Tibial artery (tissue), 4 donors: ENCODE results near the gene EIF4EBP2.

Source experiments
- DNase-seq, 2 donors: peaks; one replicate each; pipeline ENCODE4 v3.0.0-alpha.2; 2019
- H3K27ac ChIP-seq, 2 donors: fragments of 200-600 bp; sonication (generic) in 1 of 2; 1 replicate in 1 of 2; 2 replicates in 1 of 2; pipeline ENCODE4 v1.5.1; 2018 to 2019; ENCODE audit warnings: mild to moderate bottlenecking in 1 of 2
- H3K27me3 ChIP-seq, 2 donors: fragments of 200-600 bp; sonication (generic) in 1 of 2; one replicate each; pipeline versions ENCODE4 v1.5.1 to v1.6.0; 2016 to 2019
- H3K36me3 ChIP-seq, 3 donors: fragments of 200-600 bp; sonication (generic) in 2 of 3; one replicate each; pipeline ENCODE4 v1.5.1; 2016 to 2019; ENCODE audit warnings: mild to moderate bottlenecking in 2 of 3
- H3K4me1 ChIP-seq, 4 donors: fragments of 200-600 bp; sonication (generic) in 2 of 4; 1 replicate in 3 of 4; 2 replicates in 1 of 4; pipeline ENCODE4 v1.5.1; 2016 to 2019
- H3K4me3 ChIP-seq, 2 donors: fragments of 200-600 bp; sonication (generic) in 1 of 2; 1 replicate in 1 of 2; 2 replicates in 1 of 2; pipeline ENCODE4 v1.5.1; 2018 to 2019; ENCODE audit warnings: mild to moderate bottlenecking in 2 of 2
- H3K9me3 ChIP-seq, 3 donors: fragments of 200-600 bp; sonication (generic) in 1 of 3; one replicate each; pipeline ENCODE4 v1.5.1; 2016 to 2019
- CTCF ChIP-seq, 2 experiments: fragments of 200-600 bp in 1 of 2; fragments of 450-650 bp in 1 of 2; IDR thresholded peaks; one replicate each; pipeline ENCODE4 v1.5.1; 2017 to 2019; ENCODE audit warnings: antibody characterized with exemption in 2 of 2, mild to moderate bottlenecking in 1 of 2, moderate library complexity in 1 of 2
- intact Hi-C: fragments of 100-400 bp; cut with DNase I; formaldehyde crosslinking; loops from one replicate; pipeline ENCODE4 v1.15.0; 2023; ENCODE audit warnings: low total_unique reads

Gene EIF4EBP2

GRCh38 chr10:70403483-70404035 is 386 bp upstream of the EIF4EBP2 start:
- Histone ChIP-seq H3K4me1 (peaks cover 0 to 32% (median 21%) of the 10 kb centered on the region in 4 donors), H3K4me3 (peak overlapping the region; percentile 91 to 98), H3K27me3 (no peaks in the 10 kb centered on the region), H3K36me3 (peaks cover 0 to 4% (median 0%) of the 10 kb centered on the region in 3 donors), H3K27ac (peak overlapping the region; percentile 99), H3K9me3 (no peaks in the 10 kb centered on the region)
- intact Hi-C loops = no loop called here
- no peak for DNase-seq
- TF ChIP-seq CTCF (IDR thresholded peaks at IDR 0.05) = no peak

- peak in 1 of 2 donors; percentile 40 for DNase-seq
- no peak for TF ChIP-seq CTCF (IDR thresholded peaks at IDR 0.05)
- peaks cover 0 to 43% (median 30%) of the 10 kb centered on the region in 4 donors for H3K4me1 ChIP-seq
- peaks cover 0 to 4% (median 0%) of the 10 kb centered on the region in 3 donors for H3K36me3 ChIP-seq
- H3K9me3 ChIP-seq = no peaks in the 10 kb centered on the region
- H3K27me3 ChIP-seq = no peaks in the 10 kb centered on the region
- intact Hi-C loops = no loop called here
- H3K27ac ChIP-seq = peak overlapping the region; percentile 99
- peak overlapping the region; percentile 91 to 98 for H3K4me3 ChIP-seq
Measured at GRCh38 chr10:70404787-70405036, 767 bp downstream of the EIF4EBP2 start.

GRCh38 chr10:70405037-70405824 is 1.3 kb downstream of the EIF4EBP2 start:
- DNase-seq = peak; percentile 95 to 96
- Histone ChIP-seq H3K4me3 (peak overlapping the region; percentile 91 to 98), H3K27me3 (no peaks in the 10 kb centered on the region), H3K27ac (peak overlapping the region; percentile 99), H3K9me3 (no peaks in the 10 kb centered on the region), H3K36me3 (peaks cover 0 to 4% (median 0%) of the 10 kb centered on the region in 3 donors), H3K4me1 (peaks cover 0 to 48% (median 32%) of the 10 kb centered on the region in 4 donors)
- intact Hi-C loops = no loop called here
- no peak for TF ChIP-seq CTCF (IDR thresholded peaks at IDR 0.05)

GRCh38 chr10:70409772-70410171 is 5.8 kb downstream of the EIF4EBP2 start:
- peaks cover 0 to 4% (median 0%) of the 10 kb centered on the region in 3 donors for H3K36me3 ChIP-seq
- H3K27me3 ChIP-seq = no peaks in the 10 kb centered on the region
- H3K27ac ChIP-seq = no peak overlapping the region
- peaks cover 0 to 75% (median 41%) of the 10 kb centered on the region in 4 donors for H3K4me1 ChIP-seq
- TF ChIP-seq CTCF (IDR thresholded peaks at IDR 0.05) = no peak
- H3K9me3 ChIP-seq = no peaks in the 10 kb centered on the region
- no peak overlapping the region for H3K4me3 ChIP-seq
- DNase-seq = no peak
- intact Hi-C loops = no loop called here

- H3K27ac ChIP-seq = no peak overlapping the region
Measured at GRCh38 chr10:70410608-70411007, 6.7 kb downstream of the EIF4EBP2 start.

More at GRCh38 chr10:70410608-70411007, 6.7 kb downstream of the EIF4EBP2 start:
- H3K4me3 ChIP-seq = no peak overlapping the region
- no peak for DNase-seq
- H3K4me1 ChIP-seq = peaks cover 0 to 75% (median 41%) of the 10 kb centered on the region in 4 donors
- intact Hi-C loops = no loop called here
- TF ChIP-seq CTCF (IDR thresholded peaks at IDR 0.05) = no peak
- H3K9me3 ChIP-seq = no peaks in the 10 kb centered on the region
- H3K36me3 ChIP-seq = peaks cover 0 to 4% (median 0%) of the 10 kb centered on the region in 3 donors
- no peaks in the 10 kb centered on the region for H3K27me3 ChIP-seq
